GM18873 (cell line): ENCODE measurements around the gene CPB1.

Experiments
- ATAC-seq: cut with Tn5 transposase; IDR thresholded peaks from one replicate; pipeline ENCODE4 v1.9.1; 2021; ENCODE audit warnings: mild to moderate bottlenecking, moderate library complexity, moderate number of reproducible peaks; ENCODE audit not compliant: unreplicated experiment, low FRiP score

The CPB1 gene

GRCh38 chr3:148828136-148828690 lies 602 bp downstream of the CPB1 start:
- ATAC-seq: no peak

GRCh38 chr3:148829926-148830325 lies 2.3 kb downstream of the CPB1 start:
- no peak for ATAC-seq

- ATAC-seq: no peak
These were observed 5.6 kb downstream of the CPB1 start for GRCh38 chr3:148833223-148833622.

- ATAC-seq: no peak
These were observed 12.2 kb downstream of the CPB1 start for GRCh38 chr3:148839805-148840204.

- no peak for ATAC-seq
These were observed 12.8 kb downstream of the CPB1 start for GRCh38 chr3:148840451-148840850.

- no peak for ATAC-seq
These were observed 18.3 kb downstream of the CPB1 start for GRCh38 chr3:148845756-148846395.

- no peak for ATAC-seq
These were observed 19.7 kb downstream of the CPB1 start for GRCh38 chr3:148847351-148847750.

- no peak for ATAC-seq
These were observed 20.8 kb downstream of the CPB1 start for GRCh38 chr3:148848410-148848809.

GRCh38 chr3:148852271-148852992 lies 24.8 kb downstream of the CPB1 start:
- no peak for ATAC-seq

- no peak for ATAC-seq
These were observed 25.5 kb downstream of the CPB1 start for GRCh38 chr3:148853076-148853475.

- ATAC-seq: no peak
These were observed 26.4 kb downstream of the CPB1 start for GRCh38 chr3:148854061-148854460.

GRCh38 chr3:148856384-148856783 lies 28.8 kb downstream of the CPB1 start:
- no peak for ATAC-seq

- ATAC-seq: no peak
These were observed 29.7 kb downstream of the CPB1 start for GRCh38 chr3:148857316-148857715.

GRCh38 chr3:148861277-148861869 lies 33.8 kb downstream of the CPB1 start:
- peak; percentile 71 for ATAC-seq

GRCh38 chr3:148863297-148863696 lies 35.7 kb downstream of the CPB1 start:
- no peak for ATAC-seq

GRCh38 chr3:148863814-148864213 lies 36.2 kb downstream of the CPB1 start:
- no peak for ATAC-seq

GRCh38 chr3:148865049-148865448 lies 37.4 kb downstream of the CPB1 start, which contains the start of gene CPA3:
CPA3 (plus strand) TSS chr3:148865296; CDS start chr3:148865308, 12 bp downstream.
- no peak for ATAC-seq

- ATAC-seq: no peak
These were observed 38.6 kb downstream of the CPB1 start for GRCh38 chr3:148866261-148866660.

- no peak for ATAC-seq
These were observed 45.8 kb downstream of the CPB1 start for GRCh38 chr3:148873270-148873927.

GRCh38 chr3:148873977-148874376 lies 46.4 kb downstream of the CPB1 start:
- no peak for ATAC-seq

- no peak for ATAC-seq
These were observed 50.5 kb downstream of the CPB1 start for GRCh38 chr3:148878095-148878494.
